ENCODE measurements around the gene PCCA.

DNA sequence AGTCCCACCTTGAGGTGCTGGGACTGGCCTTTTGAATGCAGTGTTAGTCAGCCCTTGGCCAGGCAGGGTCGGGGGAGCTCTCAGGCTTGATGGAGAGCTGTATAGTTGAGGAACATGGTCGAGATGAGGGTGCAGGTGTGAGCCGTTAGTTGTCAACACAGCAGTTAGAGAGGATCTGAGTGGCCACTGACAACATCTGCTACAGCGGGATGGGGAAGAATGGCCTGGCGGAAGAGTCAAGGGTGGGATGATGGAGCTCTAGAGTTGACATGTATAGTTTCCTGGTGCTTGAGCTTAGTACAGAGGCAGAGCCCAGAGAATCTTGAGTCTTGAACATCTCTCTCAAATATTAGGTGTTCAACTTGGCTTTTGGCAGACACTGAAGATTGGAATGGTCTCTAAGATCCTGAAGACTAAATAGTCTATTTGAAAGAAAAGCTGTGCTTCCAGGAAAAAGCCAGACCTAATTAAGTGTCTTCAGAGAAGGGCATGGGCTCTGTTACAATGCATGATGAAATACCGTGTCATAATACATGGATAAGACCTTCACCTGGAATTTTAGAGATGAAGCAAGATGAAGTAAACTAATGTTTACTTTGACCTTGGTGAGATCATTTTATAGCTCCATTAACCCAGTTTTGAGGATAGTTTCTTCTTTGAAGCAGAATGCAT lies 9.7 kb downstream of the PCCA start:
- TF ChIP-seq CTCF (IDR thresholded peaks at IDR 0.05) (no peak), BCL3 (IDR thresholded peaks at IDR 0.05) (no peak), POLR2AphosphoS2 (conservative IDR thresholded peaks at IDR 0.05; ENCODE audit: low read length) (no peak), GATA3 (IDR thresholded peaks at IDR 0.05; ENCODE audit: borderline replicate concordance) (no peak), POLR2A (IDR thresholded peaks at IDR 0.05; ENCODE audit: low read length) (no peak)
- TF ChIP-seq, protein P1, sequence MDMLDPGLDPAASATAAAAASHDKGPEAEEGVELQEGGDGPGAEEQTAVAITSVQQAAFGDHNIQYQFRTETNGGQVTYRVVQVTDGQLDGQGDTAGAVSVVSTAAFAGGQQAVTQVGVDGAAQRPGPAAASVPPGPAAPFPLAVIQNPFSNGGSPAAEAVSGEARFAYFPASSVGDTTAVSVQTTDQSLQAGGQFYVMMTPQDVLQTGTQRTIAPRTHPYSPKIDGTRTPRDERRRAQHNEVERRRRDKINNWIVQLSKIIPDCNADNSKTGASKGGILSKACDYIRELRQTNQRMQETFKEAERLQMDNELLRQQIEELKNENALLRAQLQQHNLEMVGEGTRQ (IDR thresholded peaks at IDR 0.05) = no peak
- TF ChIP-seq, protein P2, sequence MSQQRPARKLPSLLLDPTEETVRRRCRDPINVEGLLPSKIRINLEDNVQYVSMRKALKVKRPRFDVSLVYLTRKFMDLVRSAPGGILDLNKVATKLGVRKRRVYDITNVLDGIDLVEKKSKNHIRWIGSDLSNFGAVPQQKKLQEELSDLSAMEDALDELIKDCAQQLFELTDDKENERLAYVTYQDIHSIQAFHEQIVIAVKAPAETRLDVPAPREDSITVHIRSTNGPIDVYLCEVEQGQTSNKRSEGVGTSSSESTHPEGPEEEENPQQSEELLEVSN (IDR thresholded peaks at IDR 0.05; ENCODE audit: borderline replicate concordance, low read depth) = no peak

All from A549 (cell line).